Thyroid gland (tissue), 4 donors: ENCODE data around the gene ZNF70.

Experiments used
- POLR2A ChIP-seq, 2 donors: fragments of 450-650 bp; IDR thresholded peaks; one replicate each; pipeline ENCODE4 v1.6.1; 2017; ENCODE audit warnings: antibody characterized with exemption in 2 of 2, mild to moderate bottlenecking in 2 of 2, moderate library complexity in 1 of 2
- TF ChIP-seq, protein P1 (sequence below), 6 experiments: fragments of 200-600 bp in 3 of 6; fragments of 450-650 bp in 3 of 6; sonication (generic) in 3 of 6; IDR thresholded peaks; one replicate each; pipeline ENCODE4 v1.5.1; 2016 to 2019; ENCODE audit warnings: antibody characterized with exemption in 6 of 6, mild to moderate bottlenecking in 2 of 6, inconsistent platforms in 1 of 6, moderate library complexity in 1 of 6

- TF ChIP-seq, protein P1, sequence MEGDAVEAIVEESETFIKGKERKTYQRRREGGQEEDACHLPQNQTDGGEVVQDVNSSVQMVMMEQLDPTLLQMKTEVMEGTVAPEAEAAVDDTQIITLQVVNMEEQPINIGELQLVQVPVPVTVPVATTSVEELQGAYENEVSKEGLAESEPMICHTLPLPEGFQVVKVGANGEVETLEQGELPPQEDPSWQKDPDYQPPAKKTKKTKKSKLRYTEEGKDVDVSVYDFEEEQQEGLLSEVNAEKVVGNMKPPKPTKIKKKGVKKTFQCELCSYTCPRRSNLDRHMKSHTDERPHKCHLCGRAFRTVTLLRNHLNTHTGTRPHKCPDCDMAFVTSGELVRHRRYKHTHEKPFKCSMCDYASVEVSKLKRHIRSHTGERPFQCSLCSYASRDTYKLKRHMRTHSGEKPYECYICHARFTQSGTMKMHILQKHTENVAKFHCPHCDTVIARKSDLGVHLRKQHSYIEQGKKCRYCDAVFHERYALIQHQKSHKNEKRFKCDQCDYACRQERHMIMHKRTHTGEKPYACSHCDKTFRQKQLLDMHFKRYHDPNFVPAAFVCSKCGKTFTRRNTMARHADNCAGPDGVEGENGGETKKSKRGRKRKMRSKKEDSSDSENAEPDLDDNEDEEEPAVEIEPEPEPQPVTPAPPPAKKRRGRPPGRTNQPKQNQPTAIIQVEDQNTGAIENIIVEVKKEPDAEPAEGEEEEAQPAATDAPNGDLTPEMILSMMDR (IDR thresholded peaks at IDR 0.05), result no peak
- TF ChIP-seq POLR2A (IDR thresholded peaks at IDR 0.05), result no peak
Observed at GRCh38 chr22:23764899-23765881, 14.3 kb upstream of the ZNF70 start.
